Caco-2 (cell line): ENCODE results near the gene ANKRD36. TPM values are rescaled to one million over a fixed set of nuclear protein-coding genes. Genes with fewer than 3 reads are reported as not detected.
A peak's percentile ranks its signal among the peaks of the same experiment; 100 is the strongest.
"Not testable (repeated sequence)": the region's sequence is repeated elsewhere in the genome, so short reads cannot be mapped to it uniquely, and the experiment has no call there.

Experiments
- Bru-seq: library from RNA; stranded (reverse); fragments of 400-500 nt; gene quantifications from one replicate; lab custom pipeline; 2021; lab: Mats Ljungman, UMichigan
- BruChase-seq, 2 experiments: library from RNA; stranded (reverse); fragments of 400-500 nt; gene quantifications; one replicate each; lab custom pipeline; 2021; lab: Mats Ljungman, UMichigan
- BruUV-seq: library from RNA; stranded (reverse); fragments of 400-500 nt; replicated peaks from 2 replicates; lab custom pipeline; 2021; lab: Mats Ljungman, UMichigan
- CTCF ChIA-PET: fragments of 300-600 bp; sonication (Branson Sonifier 250); formaldehyde crosslinking; loops from one replicate; lab custom pipeline; 2022; ENCODE audit warnings: antibody characterized with exemption; lab: Charles Lee
- POLR2A ChIA-PET: fragments of 300-600 bp; sonication (Branson Sonifier 250); formaldehyde crosslinking; loops from one replicate; lab custom pipeline; 2022; ENCODE audit warnings: antibody characterized with exemption; lab: Charles Lee
- DNase-seq, 2 experiments: peaks; one replicate each; pipeline versions ENCODE4 v3.0.0 to v3.0.0-alpha.2; 2020 to 2022
- H3K27me3 ChIP-seq: replicated peaks from 2 replicates; pipeline ENCODE4 v1.6.0; 2011; ENCODE audit warnings: low read length; ENCODE audit not compliant: control insufficient read depth, insufficient read depth
- H3K36me3 ChIP-seq: 2 replicates; pipeline ENCODE4 v1.5.1; 2011; ENCODE audit warnings: low read length; ENCODE audit not compliant: control insufficient read depth, insufficient read depth
- H3K4me1 ChIP-seq: fragments of 250-450 bp; sonication (Bioruptor Pico); 2 replicates; pipeline ENCODE4 v1.5.1; 2020; ENCODE audit warnings: mild to moderate bottlenecking
- H3K4me3 ChIP-seq: 2 replicates; pipeline ENCODE4 v1.5.1; 2011; ENCODE audit warnings: low read depth, mild to moderate bottlenecking, control low read depth, low read length
- H3K9me3 ChIP-seq: fragments of 250-450 bp; sonication (Bioruptor Pico); 2 replicates; pipeline ENCODE4 v1.5.1; 2020; ENCODE audit warnings: mild to moderate bottlenecking, moderate library complexity
- H3K27ac Mint-ChIP-seq: one replicate; pipeline ENCODE4 v1.8.0; 2022; ENCODE audit warnings: mixed read lengths; ENCODE audit not compliant: unreplicated experiment
- H3K27me3 Mint-ChIP-seq: one replicate; pipeline ENCODE4 v1.8.0; 2022; ENCODE audit warnings: mixed read lengths; ENCODE audit not compliant: insufficient read depth, unreplicated experiment
- H3K36me3 Mint-ChIP-seq: one replicate; pipeline ENCODE4 v1.8.0; 2022; ENCODE audit warnings: mild to moderate bottlenecking, mixed read lengths; ENCODE audit not compliant: insufficient read depth, unreplicated experiment
- H3K4me1 Mint-ChIP-seq: one replicate; pipeline ENCODE4 v1.8.0; 2022; ENCODE audit warnings: low read depth, mixed read lengths; ENCODE audit not compliant: unreplicated experiment
- H3K4me3 Mint-ChIP-seq: one replicate; pipeline ENCODE4 v1.8.0; 2022; ENCODE audit warnings: mild to moderate bottlenecking, moderate library complexity, mixed read lengths; ENCODE audit not compliant: unreplicated experiment
- H3K9me3 Mint-ChIP-seq: one replicate; pipeline ENCODE4 v1.8.0; 2022; ENCODE audit warnings: mixed read lengths; ENCODE audit not compliant: unreplicated experiment
- CTCF ChIP-seq, 2 experiments: fragments of 200-600 bp in 1 of 2; IDR thresholded peaks; 1 replicate in 1 of 2; 2 replicates in 1 of 2; pipeline versions ENCODE4 v1.5.1 to v1.8.0; 2011 to 2022; ENCODE audit warnings: antibody characterized with exemption in 1 of 2, control low read depth in 1 of 2, inconsistent platforms in 1 of 2, low read depth in 1 of 2, low read length in 1 of 2, mild to moderate bottlenecking in 1 of 2, moderate library complexity in 1 of 2; ENCODE audit not compliant: insufficient read depth in 1 of 2, severe bottlenecking in 1 of 2, unreplicated experiment in 1 of 2
- intact Hi-C: fragments of 100-400 bp; cut with micrococcal nuclease; formaldehyde crosslinking; loops from one replicate; pipeline ENCODE4 v1.10.0; 2022; ENCODE audit not compliant: unreplicated experiment
- long read RNA-seq: library from polyadenylated mRNA; stranded (forward); transcript quantifications from one replicate; pipeline ENCODE4 v2.0.0, GENCODE V29; 2022
- total RNA-seq: library from RNA; stranded (reverse); gene quantifications from 2 replicates; pipeline ENCODE4 v1.2.3, GENCODE V29; 2022

Gene ANKRD36
- 24.8 and 26.9 TPM in 2 replicates for total RNA-seq
- percentile 82 among the genes with signal in this experiment for Bru-seq, nascent RNA
- BruChase-seq, experiment 1, labeled RNA remaining after a 2-hour chase: percentile 83 among the genes with signal in this experiment
- BruChase-seq, experiment 2, labeled RNA remaining after a 6-hour chase: percentile 68 among the genes with signal in this experiment
- long read RNA-seq, transcript ANKRD36-203 (3 exons, 986 nt): major isoform, 7 of 9 reads
- long read RNA-seq, partial matches to known transcripts: 0 of 9 reads
- long read RNA-seq, other reads (novel, unspliced or antisense): 2 of 9 reads

DNA sequence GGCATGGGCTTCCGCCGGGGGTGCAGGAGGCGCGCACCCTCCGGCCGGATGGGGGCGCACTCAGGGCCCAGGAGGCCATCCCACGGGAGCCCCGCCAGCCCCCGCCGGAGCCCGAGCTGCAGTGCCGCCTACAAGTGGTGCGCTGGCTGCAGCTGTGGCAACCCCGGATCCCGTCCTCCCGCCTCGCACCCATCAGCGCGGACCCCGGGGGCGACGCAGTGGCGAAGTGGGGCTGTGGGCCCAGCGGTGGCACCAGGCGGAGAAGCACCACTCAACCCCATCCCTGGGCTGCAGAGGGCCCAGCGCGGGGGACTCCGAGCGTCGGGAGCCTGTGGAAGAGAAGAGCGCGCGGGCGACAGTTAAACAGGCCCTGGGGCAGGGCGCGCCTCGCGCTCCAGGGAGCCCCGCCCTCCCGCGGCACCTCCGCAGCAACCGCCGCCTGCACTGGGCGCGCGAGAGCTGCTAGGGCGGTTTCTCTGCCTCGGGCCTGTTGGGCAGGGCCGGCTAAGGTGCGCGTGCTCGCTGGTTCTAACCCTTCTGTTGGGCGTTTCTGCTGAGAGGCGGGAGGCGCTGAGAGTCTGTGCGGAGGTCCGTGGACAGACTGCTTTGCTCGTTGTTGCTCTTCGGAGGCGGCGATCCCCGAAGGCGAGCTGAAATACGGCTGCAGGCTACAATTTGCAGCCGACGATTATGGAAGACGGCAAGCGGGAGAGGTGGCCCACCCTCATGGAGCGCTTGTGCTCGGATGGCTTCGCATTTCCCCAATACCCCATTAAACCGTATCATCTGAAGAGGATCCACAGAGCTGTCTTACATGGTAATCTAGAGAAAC lies at the start of gene ANKRD36:
TSS of gene ANKRD36 (plus strand) at position 104 of the 832 bp plus-strand sequence. CDS start at position 691, 587 bp downstream.
- H3K4me1 ChIP-seq, H3K9me3 Mint-ChIP-seq, H3K4me1 Mint-ChIP-seq, H3K36me3 ChIP-seq, H3K36me3 Mint-ChIP-seq, BruUV-seq, H3K27me3 ChIP-seq, POLR2A ChIA-PET, H3K9me3 ChIP-seq: not testable (repeated sequence)
- intact Hi-C loops: loop anchor here (2.0 kb wide), 1 partner anchor 244 kb away; no protein-coding TSS in a partner anchor
- peaks cover 10% of the 10 kb centered on the region for H3K27me3 Mint-ChIP-seq
- H3K27ac Mint-ChIP-seq: peak within 1 kb of the TSS; percentile 85
- CTCF ChIA-PET: interaction anchor here (0.6 to 1.3 kb wide), 4 partner anchors 101 to 255 kb away, joined by 3 to 8 read pairs (median 4); partner anchors contain the start of gene ANKRD39
- peak; percentile 87 to 93 for DNase-seq
- peak in 1 of 2 experiments; percentile 59 for TF ChIP-seq CTCF (IDR thresholded peaks at IDR 0.05; ENCODE audit: insufficient read depth in 1 of 2, low read depth in 1 of 2, low read length in 1 of 2, severe bottlenecking in 1 of 2, unreplicated experiment in 1 of 2)
- peak within 1 kb of the TSS; percentile 91 for H3K4me3 Mint-ChIP-seq
- H3K4me3 ChIP-seq: peak within 1 kb of the TSS; percentile 79

GRCh38 chr2:97066030-97066429 lies 46.9 kb upstream of the ANKRD36 start:
- CTCF ChIA-PET, H3K27ac Mint-ChIP-seq, intact Hi-C loops, H3K9me3 Mint-ChIP-seq, H3K36me3 Mint-ChIP-seq, DNase-seq, H3K27me3 ChIP-seq, BruUV-seq, H3K4me1 Mint-ChIP-seq, H3K4me3 ChIP-seq, H3K4me1 ChIP-seq, POLR2A ChIA-PET, H3K36me3 ChIP-seq, H3K4me3 Mint-ChIP-seq, H3K9me3 ChIP-seq: not testable (repeated sequence)
- peaks cover 12% of the 10 kb centered on the region for H3K27me3 Mint-ChIP-seq

GRCh38 chr2:97067279-97068004 lies 45.5 kb upstream of the ANKRD36 start:
- no peaks in the 10 kb centered on the region for H3K9me3 ChIP-seq
- POLR2A ChIA-PET: no interaction called here
- H3K27ac Mint-ChIP-seq: no peak overlapping the region
- H3K4me1 Mint-ChIP-seq: no peaks in the 10 kb centered on the region
- DNase-seq: no peak
- H3K4me3 ChIP-seq: no peak overlapping the region
- TF ChIP-seq CTCF (IDR thresholded peaks at IDR 0.05; ENCODE audit: insufficient read depth in 1 of 2, low read depth in 1 of 2, low read length in 1 of 2, severe bottlenecking in 1 of 2, unreplicated experiment in 1 of 2): no peak
- no peaks in the 10 kb centered on the region for H3K36me3 Mint-ChIP-seq
- 0 out of 2 replicates have a peak, but pooled peaks cover 1% of the 10 kb centered on the region for H3K27me3 ChIP-seq
- peaks cover 12% of the 10 kb centered on the region for H3K27me3 Mint-ChIP-seq
- H3K36me3 ChIP-seq: no peaks in the 10 kb centered on the region
- H3K4me3 Mint-ChIP-seq: no peak overlapping the region
- no peaks in the 10 kb centered on the region for H3K4me1 ChIP-seq
- no peaks in the 10 kb centered on the region for H3K9me3 Mint-ChIP-seq
- CTCF ChIA-PET: no interaction called here
- no TSS peak for BruUV-seq
- intact Hi-C loops: no loop called here
